CD4-positive, alpha-beta T cell treated with Interleukin-4 for 4 hours (primary cell): Measurements from ENCODE around the gene CNGA4.
A peak's percentile ranks its signal among the peaks of the same experiment; 100 is the strongest.

Experiments used
- DNase-seq: peaks from one replicate; pipeline ENCODE4 v3.0.0-alpha.2; 2020

The CNGA4 gene

GRCh38 chr11:6238902-6239301 lies at the start of gene CNGA4:
Gene CNGA4, plus strand, starts transcription at chr11:6239089. Its CDS starts 118 bp downstream, at chr11:6239207.
- no peak for DNase-seq

GRCh38 chr11:6191742-6192141 lies 47.1 kb upstream of the CNGA4 start:
- no peak for DNase-seq

- no peak for DNase-seq
These were observed 44.8 kb upstream of the CNGA4 start for GRCh38 chr11:6194065-6194581.

- peak; percentile 27 for DNase-seq
These were observed 42.5 kb upstream of the CNGA4 start for GRCh38 chr11:6196396-6196795.

GRCh38 chr11:6197466-6198200 lies 41.3 kb upstream of the CNGA4 start:
- DNase-seq: no peak

GRCh38 chr11:6199174-6199810 lies 39.6 kb upstream of the CNGA4 start, which contains the start of gene OR52W1:
Gene OR52W1, plus strand, starts transcription at chr11:6199224. Its CDS starts 0 bp downstream, at chr11:6199224.
- no peak for DNase-seq

GRCh38 chr11:6200975-6201374 lies 37.9 kb upstream of the CNGA4 start:
- DNase-seq: peak; percentile 40

- peak; percentile 31 for DNase-seq
These were observed 37.4 kb upstream of the CNGA4 start for GRCh38 chr11:6201481-6201880.

- DNase-seq: no peak
These were observed 36.8 kb upstream of the CNGA4 start for GRCh38 chr11:6202041-6202440.

- peak; percentile 32 for DNase-seq
These were observed 35.6 kb upstream of the CNGA4 start for GRCh38 chr11:6203327-6203726.

GRCh38 chr11:6204706-6205105 lies 34.2 kb upstream of the CNGA4 start:
- DNase-seq: no peak

- DNase-seq: no peak
These were observed 33.5 kb upstream of the CNGA4 start, which contains the start of gene C11orf42 for GRCh38 chr11:6205366-6205765. Gene C11orf42, plus strand, starts transcription at chr11:6205557. Its CDS starts 59 bp downstream, at chr11:6205616.

- DNase-seq: no peak
These were observed 32.3 kb upstream of the CNGA4 start for GRCh38 chr11:6206456-6207180.

- no peak for DNase-seq
These were observed 29.1 kb upstream of the CNGA4 start for GRCh38 chr11:6209801-6210200.

- DNase-seq: no peak
These were observed 28.5 kb upstream of the CNGA4 start for GRCh38 chr11:6210274-6210955.

- no peak for DNase-seq
These were observed 24.4 kb upstream of the CNGA4 start for GRCh38 chr11:6214530-6214929.

- DNase-seq: no peak
These were observed 22.4 kb upstream of the CNGA4 start for GRCh38 chr11:6216501-6216900.

GRCh38 chr11:6217722-6218121 lies 21.2 kb upstream of the CNGA4 start:
- no peak for DNase-seq

- no peak for DNase-seq
These were observed 19.5 kb upstream of the CNGA4 start for GRCh38 chr11:6219359-6219758.

GRCh38 chr11:6223854-6224253 lies 15.0 kb upstream of the CNGA4 start:
- DNase-seq: no peak

GRCh38 chr11:6224421-6224820 lies 14.5 kb upstream of the CNGA4 start:
- no peak for DNase-seq

GRCh38 chr11:6225024-6225423 lies 13.9 kb upstream of the CNGA4 start:
- DNase-seq: no peak

- no peak for DNase-seq
These were observed 13.0 kb upstream of the CNGA4 start for GRCh38 chr11:6225896-6226295.
